CD4-positive, CD25-positive, alpha-beta regulatory T cell (primary cell): Measurements from ENCODE around the gene GOLGA6A. TPM values are rescaled to one million over a fixed set of nuclear protein-coding genes. Genes with fewer than 3 reads are reported as not detected.

Source experiments
- ATAC-seq, 2 donors: fragments of 150-1000 bp; cut with Tn5 transposase; one replicate each; pipeline ENCODE4 v1.10.0; 2021; ENCODE audit warnings: low read depth in 2 of 2, moderate number of reproducible peaks in 2 of 2, moderate library complexity in 1 of 2
- DNase-seq, 3 donors: peaks; one replicate each; pipeline versions ENCODE4 v3.0.0 to v3.0.0-alpha.2; 2012 to 2022; ENCODE audit warnings: mixed read lengths in 1 of 3
- H3K27ac ChIP-seq: one replicate; pipeline ENCODE4 v1.7.0; 2013; ENCODE audit warnings: mild to moderate bottlenecking, low read length; ENCODE audit not compliant: insufficient read depth, poor library complexity, severe bottlenecking
- H3K27me3 ChIP-seq: one replicate; pipeline ENCODE4 v1.7.0; 2013; ENCODE audit warnings: low read length; ENCODE audit not compliant: control insufficient read depth, insufficient read depth
- H3K36me3 ChIP-seq: one replicate; pipeline ENCODE4 v1.7.0; 2013; ENCODE audit warnings: mild to moderate bottlenecking, low read length, moderate library complexity; ENCODE audit not compliant: control insufficient read depth, insufficient read depth
- H3K4me1 ChIP-seq: 2 replicates; pipeline ENCODE4 v1.7.0; 2013; ENCODE audit warnings: mild to moderate bottlenecking, low read length; ENCODE audit not compliant: insufficient read depth, control insufficient read depth, poor library complexity, severe bottlenecking
- H3K4me3 ChIP-seq: one replicate; pipeline ENCODE4 v1.7.0; 2013; ENCODE audit warnings: low read depth, mild to moderate bottlenecking, low read length, moderate library complexity
- H3K9me3 ChIP-seq, 2 experiments: 1 replicate in 1 of 2; 2 replicates in 1 of 2; pipeline ENCODE4 v1.7.0; 2013; ENCODE audit warnings: low read length in 2 of 2, mild to moderate bottlenecking in 1 of 2, moderate library complexity in 1 of 2; ENCODE audit not compliant: control insufficient read depth in 2 of 2
- H3K27ac Mint-ChIP-seq, 3 donors: one replicate each; pipeline ENCODE4 v1.8.0; 2020 to 2022; ENCODE audit warnings: mild to moderate bottlenecking in 3 of 3, mixed read lengths in 3 of 3, moderate library complexity in 2 of 3
- H3K27me3 Mint-ChIP-seq: one replicate; pipeline ENCODE4 v1.8.0; 2022; ENCODE audit warnings: mild to moderate bottlenecking, mixed read lengths
- H3K36me3 Mint-ChIP-seq: one replicate; pipeline ENCODE4 v1.8.0; 2020; ENCODE audit warnings: mixed read lengths
- H3K4me1 Mint-ChIP-seq, 4 donors: one replicate each; pipeline ENCODE4 v1.8.0; 2020 to 2022; ENCODE audit warnings: mixed read lengths in 4 of 4, mild to moderate bottlenecking in 1 of 4
- H3K4me3 Mint-ChIP-seq, 4 donors: one replicate each; pipeline ENCODE4 v1.8.0; 2020 to 2022; ENCODE audit warnings: mild to moderate bottlenecking in 4 of 4, mixed read lengths in 4 of 4, moderate library complexity in 3 of 4
- H3K9me3 Mint-ChIP-seq, 7 donors: one replicate each; pipeline ENCODE4 v1.8.0; 2020 to 2022; ENCODE audit warnings: mixed read lengths in 7 of 7, mild to moderate bottlenecking in 3 of 7, moderate library complexity in 2 of 7
- polyA plus RNA-seq, 4 donors: library from polyadenylated mRNA; unstranded; fragments of 300-500 nt; fragmentation: Illumina TruSeq; gene quantifications; one replicate each; pipeline ENCODE4 v1.2.3, GENCODE V29; 2021
- total RNA-seq: library from RNA; stranded (reverse); gene quantifications from one replicate; pipeline ENCODE4 v1.2.3, GENCODE V29; 2022

Gene GOLGA6A
- total and polyA plus RNA-seq, 5 donors from 2014 or later: 0.20 TPM; not detected in 4

GRCh38 chr15:74035121-74036017 is 47.0 kb downstream of the GOLGA6A start:
- H3K4me1 Mint-ChIP-seq: peaks cover 0 to 6% (median 1%) of the 10 kb centered on the region in 4 donors
- no peaks in the 10 kb centered on the region for H3K27me3 ChIP-seq
- peak overlapping the region in 1 of 3 donors; percentile 9 for H3K27ac Mint-ChIP-seq
- ATAC-seq (no peak), DNase-seq (no peak)
- H3K4me3 Mint-ChIP-seq: no peak overlapping the region
- no peaks in the 10 kb centered on the region for H3K9me3 Mint-ChIP-seq
- peaks cover 41% of the 10 kb centered on the region for H3K36me3 Mint-ChIP-seq
- H3K27ac ChIP-seq: no peak overlapping the region
- no peak overlapping the region for H3K4me3 ChIP-seq
- no peaks in the 10 kb centered on the region for H3K4me1 ChIP-seq
- peaks cover 68% of the 10 kb centered on the region for H3K36me3 ChIP-seq
- H3K9me3 ChIP-seq: no peaks in the 10 kb centered on the region
- H3K27me3 Mint-ChIP-seq: no peaks in the 10 kb centered on the region

GRCh38 chr15:74034206-74034755 is 48.1 kb downstream of the GOLGA6A start:
- H3K9me3 ChIP-seq: no peaks in the 10 kb centered on the region
- Mint-ChIP-seq H3K27me3 (no peaks in the 10 kb centered on the region), H3K9me3 (no peaks in the 10 kb centered on the region), H3K36me3 (peaks cover 41% of the 10 kb centered on the region), H3K27ac (no peak overlapping the region), H3K4me1 (peaks cover 0 to 6% (median 1%) of the 10 kb centered on the region in 4 donors), H3K4me3 (no peak overlapping the region)
- DNase-seq (no peak), ATAC-seq (no peak)
- H3K27me3 ChIP-seq: no peaks in the 10 kb centered on the region
- no peaks in the 10 kb centered on the region for H3K4me1 ChIP-seq
- H3K36me3 ChIP-seq: peaks cover 71% of the 10 kb centered on the region
- no peak overlapping the region for H3K4me3 ChIP-seq
- no peak overlapping the region for H3K27ac ChIP-seq

- Mint-ChIP-seq H3K27ac (no peak overlapping the region), H3K4me1 (peaks cover 0 to 6% (median under 1%) of the 10 kb centered on the region in 4 donors)
- H3K4me1 ChIP-seq: no peaks in the 10 kb centered on the region
Measured at GRCh38 chr15:74032606-74033561, 49.5 kb downstream of the GOLGA6A start.

GRCh38 chr15:74032046-74032445 is 50.3 kb downstream of the GOLGA6A start:
- H3K36me3 ChIP-seq: peaks cover 82% of the 10 kb centered on the region
- no peak for ATAC-seq
- H3K27ac Mint-ChIP-seq: peak overlapping the region in 2 of 3 donors; percentile 36 to 75

More at GRCh38 chr15:74032606-74033561, 49.5 kb downstream of the GOLGA6A start:
- Histone ChIP-seq H3K27me3 (no peaks in the 10 kb centered on the region), H3K9me3 (no peaks in the 10 kb centered on the region), H3K4me3 (no peak overlapping the region), H3K36me3 (peaks cover 79% of the 10 kb centered on the region), H3K27ac (no peak overlapping the region)
- H3K36me3 Mint-ChIP-seq: peaks cover 38% of the 10 kb centered on the region
- ATAC-seq (no peak), DNase-seq (no peak)
- no peaks in the 10 kb centered on the region for H3K27me3 Mint-ChIP-seq
- H3K9me3 Mint-ChIP-seq: no peaks in the 10 kb centered on the region
- H3K4me3 Mint-ChIP-seq: no peak overlapping the region

GRCh38 chr15:74028646-74029045 is 53.7 kb downstream of the GOLGA6A start:
- no peak for DNase-seq
- Mint-ChIP-seq H3K4me3 (no peak overlapping the region), H3K9me3 (no peaks in the 10 kb centered on the region), H3K36me3 (peaks cover 27% of the 10 kb centered on the region), H3K27ac (no peak overlapping the region), H3K27me3 (no peaks in the 10 kb centered on the region), H3K4me1 (peaks cover 0 to 6% (median 3%) of the 10 kb centered on the region in 4 donors)
- no peaks in the 10 kb centered on the region for H3K27me3 ChIP-seq
- no peak for ATAC-seq
- H3K4me3 ChIP-seq: no peak overlapping the region
- peaks cover 80% of the 10 kb centered on the region for H3K36me3 ChIP-seq
- H3K4me1 ChIP-seq: no peaks in the 10 kb centered on the region
- no peaks in the 10 kb centered on the region for H3K9me3 ChIP-seq
- H3K27ac ChIP-seq: no peak overlapping the region

More at GRCh38 chr15:74032046-74032445, 50.3 kb downstream of the GOLGA6A start:
- no peak overlapping the region for H3K4me3 Mint-ChIP-seq
- no peak overlapping the region for H3K4me3 ChIP-seq
- no peaks in the 10 kb centered on the region for H3K9me3 ChIP-seq
- H3K27ac ChIP-seq: no peak overlapping the region
- DNase-seq: no peak
- H3K4me1 ChIP-seq: no peaks in the 10 kb centered on the region
- H3K9me3 Mint-ChIP-seq: no peaks in the 10 kb centered on the region
- H3K4me1 Mint-ChIP-seq: peaks cover 0 to 6% (median 0%) of the 10 kb centered on the region in 4 donors
- H3K27me3 Mint-ChIP-seq: no peaks in the 10 kb centered on the region
- H3K27me3 ChIP-seq: no peaks in the 10 kb centered on the region
- H3K36me3 Mint-ChIP-seq: peaks cover 30% of the 10 kb centered on the region

- no peak overlapping the region for H3K27ac ChIP-seq
- DNase-seq: no peak
- no peaks in the 10 kb centered on the region for H3K9me3 ChIP-seq
- no peaks in the 10 kb centered on the region for H3K9me3 Mint-ChIP-seq
- peak overlapping the region in 1 of 3 donors; percentile 39 for H3K27ac Mint-ChIP-seq
- H3K36me3 ChIP-seq: peaks cover 80% of the 10 kb centered on the region
- H3K27me3 Mint-ChIP-seq: no peaks in the 10 kb centered on the region
- no peak overlapping the region for H3K4me3 Mint-ChIP-seq
- no peak overlapping the region for H3K4me3 ChIP-seq
- no peak for ATAC-seq
- H3K4me1 ChIP-seq: no peaks in the 10 kb centered on the region
- peaks cover 29% of the 10 kb centered on the region for H3K36me3 Mint-ChIP-seq
- peaks cover 0 to 8% (median 3%) of the 10 kb centered on the region in 4 donors for H3K4me1 Mint-ChIP-seq
- H3K27me3 ChIP-seq: no peaks in the 10 kb centered on the region
Measured at GRCh38 chr15:74027688-74028087, 54.7 kb downstream of the GOLGA6A start.

GRCh38 chr15:74025436-74025835 is 56.9 kb downstream of the GOLGA6A start:
- no peak overlapping the region for H3K27ac ChIP-seq
- DNase-seq (no peak), ATAC-seq (no peak)
- no peaks in the 10 kb centered on the region for H3K27me3 ChIP-seq
- peaks cover 76% of the 10 kb centered on the region for H3K36me3 ChIP-seq
- H3K9me3 Mint-ChIP-seq: no peaks in the 10 kb centered on the region
- peaks cover 4% of the 10 kb centered on the region for H3K27me3 Mint-ChIP-seq
- peaks cover 0 to 18% (median 3%) of the 10 kb centered on the region in 4 donors for H3K4me1 Mint-ChIP-seq
- no peak overlapping the region for H3K4me3 Mint-ChIP-seq
- no peak overlapping the region for H3K27ac Mint-ChIP-seq
- H3K4me3 ChIP-seq: no peak overlapping the region
- peaks cover 32% of the 10 kb centered on the region for H3K36me3 Mint-ChIP-seq
- H3K9me3 ChIP-seq: no peaks in the 10 kb centered on the region
- H3K4me1 ChIP-seq: no peaks in the 10 kb centered on the region
